ENCODE results near the gene TMPRSS13.
"Not testable (repeated sequence)": the region's sequence is repeated elsewhere in the genome, so short reads cannot be mapped to it uniquely, and the experiment has no call there.

Gene TMPRSS13

GRCh38 chr11:117930668-117931330, 1.6 kb upstream of the TMPRSS13 start:
- no peak for TF ChIP-seq CTCF (IDR thresholded peaks at IDR 0.05)
- no peak overlapping the region for H3K4me3 ChIP-seq (ENCODE audit: low read depth in 1 of 2, low read length in 1 of 2)
- no peaks in the 10 kb centered on the region for H3K4me1 ChIP-seq (ENCODE audit: control insufficient read depth in 1 of 2, insufficient read depth in 1 of 2, low read depth in 1 of 2, low read length in 1 of 2)
- no peaks in the 10 kb centered on the region for H3K36me3 ChIP-seq
- H3K27me3 ChIP-seq: peaks cover 12% of the 10 kb centered on the region
- H3K9me3 ChIP-seq: no peaks in the 10 kb centered on the region
- no peak overlapping the region for H3K27ac ChIP-seq

- Histone ChIP-seq H3K4me3 (ENCODE audit: low read depth in 1 of 2, low read length in 1 of 2) (no peak overlapping the region), H3K27ac (no peak overlapping the region), H3K27me3 (peaks cover 12% of the 10 kb centered on the region), H3K4me1 (ENCODE audit: control insufficient read depth in 1 of 2, insufficient read depth in 1 of 2, low read depth in 1 of 2, low read length in 1 of 2) (no peaks in the 10 kb centered on the region), H3K9me3 (no peaks in the 10 kb centered on the region), H3K36me3 (no peaks in the 10 kb centered on the region)
- no peak for TF ChIP-seq CTCF (IDR thresholded peaks at IDR 0.05)
Measured at GRCh38 chr11:117929916-117930570, 841 bp upstream of the TMPRSS13 start.

- H3K4me1 ChIP-seq (ENCODE audit: control insufficient read depth in 1 of 2, insufficient read depth in 1 of 2, low read depth in 1 of 2, low read length in 1 of 2): no peaks in the 10 kb centered on the region
- no peak overlapping the region for H3K27ac ChIP-seq
- no peak overlapping the region for H3K4me3 ChIP-seq (ENCODE audit: low read depth in 1 of 2, low read length in 1 of 2)
- no peak for TF ChIP-seq CTCF (IDR thresholded peaks at IDR 0.05)
- H3K36me3 ChIP-seq: no peaks in the 10 kb centered on the region
- no peaks in the 10 kb centered on the region for H3K9me3 ChIP-seq
- peaks cover 12% of the 10 kb centered on the region for H3K27me3 ChIP-seq
Measured at GRCh38 chr11:117928446-117929141, 608 bp downstream of the TMPRSS13 start.

GRCh38 chr11:117927926-117928325, 1.3 kb downstream of the TMPRSS13 start:
- no peak for TF ChIP-seq CTCF (IDR thresholded peaks at IDR 0.05)
- Histone ChIP-seq H3K4me1 (ENCODE audit: control insufficient read depth in 1 of 2, insufficient read depth in 1 of 2, low read depth in 1 of 2, low read length in 1 of 2) (no peaks in the 10 kb centered on the region), H3K27ac (no peak overlapping the region), H3K27me3 (peaks cover 12% of the 10 kb centered on the region), H3K4me3 (ENCODE audit: low read depth in 1 of 2, low read length in 1 of 2) (no peak overlapping the region), H3K36me3 (no peaks in the 10 kb centered on the region), H3K9me3 (no peaks in the 10 kb centered on the region)

GRCh38 chr11:117926166-117926565, 3.0 kb downstream of the TMPRSS13 start:
- not testable (repeated sequence) for H3K9me3 ChIP-seq; H3K4me3 ChIP-seq (ENCODE audit: low read depth in 1 of 2, low read length in 1 of 2); H3K36me3 ChIP-seq; H3K4me1 ChIP-seq (ENCODE audit: control insufficient read depth in 1 of 2, insufficient read depth in 1 of 2, low read depth in 1 of 2, low read length in 1 of 2); H3K27ac ChIP-seq
- H3K27me3 ChIP-seq: peaks cover 12% of the 10 kb centered on the region
